RPMI7951 (cell line): ENCODE results near the gene RECQL5. TPM values are rescaled to one million over a fixed set of nuclear protein-coding genes. Genes with fewer than 3 reads are reported as not detected.

Experiments used
- DNase-seq: peaks from one replicate; pipeline ENCODE4 v3.0.0-alpha.2; 2012; ENCODE audit warnings: low read depth
- total RNA-seq: library from RNA; depleted of rRNA; stranded (reverse); fragments of >200 nt; shearing (Covaris generic); gene quantifications from 2 replicates; pipeline ENCODE4 v1.2.3, GENCODE V29; 2014; rRNA removed

Gene RECQL5
- 6.0 and 9.6 TPM in 2 replicates for total RNA-seq

- peak; percentile 96 for DNase-seq
Observed at GRCh38 chr17:75666959-75667790, at the start of gene RECQL5, which contains the start of gene SAP30BP. RECQL5 (minus strand) TSS chr17:75667154; CDS start chr17:75666557, 597 bp downstream. SAP30BP (plus strand) TSS chr17:75667338; CDS start chr17:75667373, 35 bp downstream.

- DNase-seq: no peak
Observed at GRCh38 chr17:75712446-75712845, 45.5 kb upstream of the RECQL5 start.

GRCh38 chr17:75707079-75707571, 40.2 kb upstream of the RECQL5 start:
- peak; percentile 69 for DNase-seq

- no peak for DNase-seq
Observed at GRCh38 chr17:75706042-75706728, 39.2 kb upstream of the RECQL5 start.

- no peak for DNase-seq
Observed at GRCh38 chr17:75704963-75705875, 38.3 kb upstream of the RECQL5 start.

- DNase-seq: no peak
Observed at GRCh38 chr17:75703591-75703990, 36.6 kb upstream of the RECQL5 start.

GRCh38 chr17:75703191-75703590, 36.2 kb upstream of the RECQL5 start:
- DNase-seq: no peak

GRCh38 chr17:75701288-75701687, 34.3 kb upstream of the RECQL5 start:
- no peak for DNase-seq

GRCh38 chr17:75698659-75699058, 31.7 kb upstream of the RECQL5 start:
- no peak for DNase-seq

GRCh38 chr17:75697651-75698291, 30.8 kb upstream of the RECQL5 start:
- DNase-seq: peak; percentile 55

GRCh38 chr17:75695830-75696271, 28.9 kb upstream of the RECQL5 start:
- peak; percentile 68 for DNase-seq

- peak; percentile 75 for DNase-seq
Observed at GRCh38 chr17:75695141-75695829, 28.3 kb upstream of the RECQL5 start.

- DNase-seq: no peak
Observed at GRCh38 chr17:75694536-75694935, 27.6 kb upstream of the RECQL5 start.

GRCh38 chr17:75693500-75694481, 26.8 kb upstream of the RECQL5 start:
- DNase-seq: peak; percentile 98

GRCh38 chr17:75692976-75693375, 26.0 kb upstream of the RECQL5 start:
- no peak for DNase-seq

GRCh38 chr17:75691801-75692626, 25.1 kb upstream of the RECQL5 start:
- no peak for DNase-seq

- peak; percentile 95 for DNase-seq
Observed at GRCh38 chr17:75691371-75691791, 24.4 kb upstream of the RECQL5 start.

GRCh38 chr17:75689441-75689873, 22.5 kb upstream of the RECQL5 start:
- no peak for DNase-seq
